SU-DHL-6 (cell line): ENCODE measurements around the gene UPK1B.

Experiments
- CTCF ChIP-seq: fragments of 200-600 bp; sonication (generic); IDR thresholded peaks from one replicate; pipeline ENCODE4 v1.5.1; 2017; ENCODE audit warnings: antibody characterized with exemption, mild to moderate bottlenecking, low read length, moderate library complexity; ENCODE audit not compliant: insufficient read depth, poor library complexity, severe bottlenecking
- EZH2phosphoT487 ChIP-seq: fragments of 200-600 bp; sonication (generic), shearing (Covaris generic); conservative IDR thresholded peaks from 2 replicates; pipeline ENCODE4 v1.6.1; 2018; ENCODE audit warnings: mild to moderate bottlenecking, antibody characterized with exemption, low read length, moderate library complexity, mixed read lengths

GRCh38 chr3:119149484-119149883, 23.9 kb upstream of the UPK1B start:
- TF ChIP-seq CTCF = no peak
- TF ChIP-seq EZH2phosphoT487 = no peak
